Activated CD4-positive, alpha-beta memory T cell treated with anti-CD3 and anti-CD28 coated beads for 36 hours (primary cell): ENCODE measurements around the gene RABGAP1L. TPM values are rescaled to one million over a fixed set of nuclear protein-coding genes. Genes with fewer than 3 reads are reported as not detected.
"Not testable (repeated sequence)": the region's sequence is repeated elsewhere in the genome, so short reads cannot be mapped to it uniquely, and the experiment has no call there.

ENCODE experiments used
- CTCF ChIA-PET: fragments of 350-600 bp; sonication (Branson Sonifier 250); formaldehyde crosslinking; loops from one replicate; lab custom pipeline; 2021; ENCODE audit warnings: antibody characterized with exemption, inconsistent platforms; lab: Charles Lee
- POLR2A ChIA-PET: fragments of 350-600 bp; sonication (Branson Sonifier 250); formaldehyde crosslinking; loops from one replicate; lab custom pipeline; 2021; ENCODE audit warnings: antibody characterized with exemption; lab: Charles Lee
- DNase-seq: peaks from one replicate; pipeline ENCODE4 v3.0.0-alpha.2; 2020
- H3K27ac Mint-ChIP-seq: one replicate; pipeline ENCODE4 v1.8.0; 2021; ENCODE audit warnings: mixed read lengths
- H3K27me3 Mint-ChIP-seq: one replicate; pipeline ENCODE4 v1.8.0; 2021; ENCODE audit warnings: mixed read lengths
- H3K36me3 Mint-ChIP-seq: one replicate; pipeline ENCODE4 v1.8.0; 2021; ENCODE audit warnings: mixed read lengths
- H3K4me1 Mint-ChIP-seq: one replicate; pipeline ENCODE4 v1.8.0; 2021; ENCODE audit warnings: low read depth, mixed read lengths
- H3K4me3 Mint-ChIP-seq: one replicate; pipeline ENCODE4 v1.8.0; 2021; ENCODE audit warnings: mild to moderate bottlenecking, mixed read lengths
- H3K9me3 Mint-ChIP-seq: one replicate; pipeline ENCODE4 v1.8.0; 2021; ENCODE audit warnings: mixed read lengths
- intact Hi-C: fragments of 100-400 bp; cut with micrococcal nuclease; formaldehyde crosslinking; loops from one replicate; pipeline ENCODE4 v1.15.1; 2023
- total RNA-seq, 2 experiments: library from RNA; stranded (reverse); gene quantifications; one replicate each; pipeline ENCODE4 v1.2.3, GENCODE V29; 2021

RABGAP1L gene
- total RNA-seq, 2 experiments from 2014 or later, result 30.5 to 30.9 TPM

GRCh38 chr1:174134003-174134659 lies 25.2 kb upstream of the RABGAP1L start:
- H3K4me3 Mint-ChIP-seq, result no peak overlapping the region
- H3K27me3 Mint-ChIP-seq, result no peaks in the 10 kb centered on the region
- ChIA-PET CTCF (no interaction called here), POLR2A (no interaction called here)
- no peak for DNase-seq
- peaks cover 1% of the 10 kb centered on the region for H3K36me3 Mint-ChIP-seq
- H3K27ac Mint-ChIP-seq, result no peak overlapping the region
- H3K9me3 Mint-ChIP-seq, result peaks cover 6% of the 10 kb centered on the region
- H3K4me1 Mint-ChIP-seq, result no peaks in the 10 kb centered on the region
- intact Hi-C loops, result no loop called here

- Mint-ChIP-seq H3K27me3 (peaks cover 2% of the 10 kb centered on the region), H3K36me3 (no peaks in the 10 kb centered on the region), H3K4me1 (no peaks in the 10 kb centered on the region), H3K27ac (no peak overlapping the region), H3K9me3 (no peaks in the 10 kb centered on the region), H3K4me3 (no peak overlapping the region)
- ChIA-PET POLR2A (no interaction called here), CTCF (interaction anchor here (0.5 kb wide), 1 partner anchor 716 kb away, joined by 3 read pairs; no protein-coding TSS in a partner anchor)
- no peak for DNase-seq
- intact Hi-C loops, result no loop called here
These were observed 24.1 kb upstream of the RABGAP1L start for GRCh38 chr1:174135211-174135610.

GRCh38 chr1:174136714-174137113 lies 22.6 kb upstream of the RABGAP1L start:
- no peaks in the 10 kb centered on the region for H3K36me3 Mint-ChIP-seq
- peaks cover 7% of the 10 kb centered on the region for H3K27me3 Mint-ChIP-seq
- H3K4me1 Mint-ChIP-seq, result no peaks in the 10 kb centered on the region
- H3K27ac Mint-ChIP-seq, result no peak overlapping the region
- POLR2A ChIA-PET, result no interaction called here
- intact Hi-C loops, result no loop called here
- no peaks in the 10 kb centered on the region for H3K9me3 Mint-ChIP-seq
- DNase-seq, result no peak
- CTCF ChIA-PET, result no interaction called here
- H3K4me3 Mint-ChIP-seq, result no peak overlapping the region

GRCh38 chr1:174142836-174143235 lies 16.5 kb upstream of the RABGAP1L start:
- ChIA-PET POLR2A (no interaction called here), CTCF (interaction anchor here (2.0 kb wide), 1 partner anchor 28 kb away, joined by 4 read pairs; no protein-coding TSS in a partner anchor)
- H3K4me3 Mint-ChIP-seq, result no peak overlapping the region
- peaks cover 7% of the 10 kb centered on the region for H3K27me3 Mint-ChIP-seq
- intact Hi-C loops, result no loop called here
- H3K4me1 Mint-ChIP-seq, result no peaks in the 10 kb centered on the region
- DNase-seq, result no peak
- H3K36me3 Mint-ChIP-seq, result no peaks in the 10 kb centered on the region
- H3K9me3 Mint-ChIP-seq, result no peaks in the 10 kb centered on the region
- H3K27ac Mint-ChIP-seq, result no peak overlapping the region

DNA sequence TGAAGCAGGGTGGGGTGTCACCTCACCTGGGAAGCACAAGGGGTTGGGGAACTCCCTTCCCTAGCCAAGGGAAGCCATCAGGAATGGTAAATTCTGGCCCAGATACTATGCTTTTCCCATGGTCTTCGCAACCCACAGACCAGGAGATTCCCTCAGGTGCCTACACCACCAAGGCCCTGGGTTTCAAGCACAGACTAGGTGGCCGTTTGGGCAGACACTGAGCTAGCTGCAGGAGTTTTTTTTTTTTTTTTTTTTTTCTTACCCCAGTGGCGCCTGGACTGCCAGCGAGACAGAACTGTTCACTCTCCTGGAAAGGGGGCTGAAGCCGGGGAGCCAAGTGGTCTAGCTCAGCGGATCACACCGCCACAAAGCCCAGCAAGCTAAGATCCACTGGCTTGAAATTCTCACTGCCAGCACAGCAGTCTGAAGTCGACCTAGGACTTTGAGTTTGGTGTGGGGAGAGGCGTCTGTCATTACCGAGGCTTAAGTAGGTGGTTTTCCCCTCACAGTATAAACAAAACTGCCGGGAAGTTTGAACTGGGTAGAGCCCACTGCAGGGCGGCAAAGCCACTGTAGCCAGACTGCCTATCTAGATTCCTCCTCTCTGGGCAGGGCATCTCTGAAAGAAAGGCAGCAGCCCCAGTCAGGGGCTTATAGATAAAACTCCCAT lies 15.5 kb upstream of the RABGAP1L start:
- H3K4me3 Mint-ChIP-seq, CTCF ChIA-PET, H3K36me3 Mint-ChIP-seq, intact Hi-C loops, H3K27ac Mint-ChIP-seq, POLR2A ChIA-PET, H3K4me1 Mint-ChIP-seq, DNase-seq, H3K27me3 Mint-ChIP-seq, H3K9me3 Mint-ChIP-seq: not testable (repeated sequence)

DNA sequence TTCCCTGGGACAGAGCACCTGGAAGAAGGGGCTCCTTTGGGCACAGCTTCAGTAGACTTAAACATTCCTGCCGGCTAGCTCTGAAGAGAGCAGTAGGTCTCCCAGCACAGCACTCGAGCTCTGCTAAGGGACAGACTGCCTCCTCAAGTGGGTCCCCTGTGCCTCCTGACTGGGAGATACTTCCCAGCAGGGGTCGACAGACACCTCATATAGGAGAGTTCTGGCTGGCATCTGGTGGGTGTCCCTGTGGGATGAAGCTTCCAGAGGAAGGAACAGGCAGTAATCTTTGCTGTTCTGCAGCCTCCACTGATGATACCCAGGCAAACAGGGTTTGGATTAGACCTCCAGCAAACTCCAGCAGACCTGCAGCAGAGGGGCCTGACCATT lies 14.9 kb upstream of the RABGAP1L start:
- not testable (repeated sequence) for DNase-seq

DNA sequence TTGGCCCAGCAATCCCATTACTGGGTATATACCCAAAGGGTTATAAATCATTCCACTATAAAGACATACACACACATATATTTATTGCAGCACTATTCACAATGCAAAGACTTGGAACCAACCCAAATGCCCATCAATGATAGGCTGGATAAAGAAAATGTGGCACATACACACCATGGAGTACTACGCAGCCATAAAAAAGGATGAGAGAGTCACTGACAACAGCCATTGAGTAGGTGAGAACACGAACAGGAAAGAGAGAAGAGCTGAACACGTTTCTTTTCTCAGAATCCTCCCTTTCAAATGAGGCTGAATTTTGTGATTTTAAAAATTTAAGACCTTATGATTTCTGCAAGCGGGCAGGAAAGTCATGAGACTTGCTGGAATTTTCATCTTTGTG lies 10.1 kb upstream of the RABGAP1L start:
- POLR2A ChIA-PET, result interaction anchor here (1.2 kb wide), 1 partner anchor 11 kb away, joined by 3 read pairs; the partner anchor contains the start of gene RABGAP1L
- Mint-ChIP-seq H3K9me3 (peaks cover 7% of the 10 kb centered on the region), H3K27ac (no peak overlapping the region), H3K4me1 (peaks cover 14% of the 10 kb centered on the region), H3K4me3 (no peak overlapping the region), H3K36me3 (no peaks in the 10 kb centered on the region), H3K27me3 (no peaks in the 10 kb centered on the region)
- DNase-seq, result no peak
- CTCF ChIA-PET, result no interaction called here
- intact Hi-C loops, result no loop called here

More for the DNA sequence above, 14.9 kb upstream of the RABGAP1L start:
- intact Hi-C loops, H3K4me3 Mint-ChIP-seq, H3K27me3 Mint-ChIP-seq, CTCF ChIA-PET, H3K4me1 Mint-ChIP-seq, H3K27ac Mint-ChIP-seq, POLR2A ChIA-PET, H3K9me3 Mint-ChIP-seq, H3K36me3 Mint-ChIP-seq: not testable (repeated sequence)

GRCh38 chr1:174150499-174150898 lies 8.8 kb upstream of the RABGAP1L start:
- Mint-ChIP-seq H3K4me3 (no peak overlapping the region), H3K9me3 (peaks cover 7% of the 10 kb centered on the region), H3K27me3 (no peaks in the 10 kb centered on the region), H3K36me3 (no peaks in the 10 kb centered on the region), H3K27ac (no peak overlapping the region), H3K4me1 (peaks cover 14% of the 10 kb centered on the region)
- POLR2A ChIA-PET, result interaction anchor here (0.6 to 1.2 kb wide), 2 partner anchors 9 to 174 kb away, joined by 3 read pairs; partner anchors contain the start of gene RABGAP1L
- CTCF ChIA-PET, result no interaction called here
- intact Hi-C loops, result loop anchor here (10.0 kb wide), 3 partner anchors 676 to 1616 kb away; partner anchors contain the start of genes CACYBP, PRDX6 and SUCO
- DNase-seq, result no peak

DNA sequence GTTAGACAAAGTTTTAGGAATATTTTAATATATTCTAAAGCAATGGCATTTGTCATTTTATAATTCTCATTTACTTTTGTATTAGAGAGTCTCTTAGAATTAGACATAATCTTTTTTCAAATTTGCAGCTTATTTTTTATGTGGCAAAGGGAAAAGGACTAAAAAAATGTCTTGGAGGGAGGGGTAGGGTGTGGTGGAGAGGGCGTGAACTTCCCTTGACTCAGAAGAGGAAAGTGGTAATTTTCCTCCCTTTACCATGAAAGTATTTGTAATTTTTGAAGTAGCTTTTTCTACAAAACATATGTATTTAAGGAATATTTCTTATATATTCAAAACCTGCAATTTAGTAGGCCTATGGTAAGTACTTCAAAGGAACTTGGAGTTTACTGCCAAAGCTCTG lies 6.9 kb upstream of the RABGAP1L start:
- no peaks in the 10 kb centered on the region for H3K36me3 Mint-ChIP-seq
- no peak overlapping the region for H3K27ac Mint-ChIP-seq
- CTCF ChIA-PET, result interaction anchor here (0.5 to 1.5 kb wide), 3 partner anchors 15 to 65 kb away, joined by 3 to 5 read pairs (median 3); no protein-coding TSS in a partner anchor
- no peak overlapping the region for H3K4me3 Mint-ChIP-seq
- POLR2A ChIA-PET, result interaction anchor here (0.6 to 1.3 kb wide), 3 partner anchors 22 to 284 kb away, joined by 3 to 7 read pairs (median 3); partner anchors contain the start of gene ZBTB37
- H3K4me1 Mint-ChIP-seq, result peaks cover 28% of the 10 kb centered on the region
- no peak for DNase-seq
- peaks cover 7% of the 10 kb centered on the region for H3K9me3 Mint-ChIP-seq
- intact Hi-C loops, result loop anchor here (2.0 to 10.0 kb wide), 4 partner anchors 38 to 1618 kb away; partner anchors contain the start of genes CACYBP, PRDX6 and SUCO
- H3K27me3 Mint-ChIP-seq, result no peaks in the 10 kb centered on the region

DNA sequence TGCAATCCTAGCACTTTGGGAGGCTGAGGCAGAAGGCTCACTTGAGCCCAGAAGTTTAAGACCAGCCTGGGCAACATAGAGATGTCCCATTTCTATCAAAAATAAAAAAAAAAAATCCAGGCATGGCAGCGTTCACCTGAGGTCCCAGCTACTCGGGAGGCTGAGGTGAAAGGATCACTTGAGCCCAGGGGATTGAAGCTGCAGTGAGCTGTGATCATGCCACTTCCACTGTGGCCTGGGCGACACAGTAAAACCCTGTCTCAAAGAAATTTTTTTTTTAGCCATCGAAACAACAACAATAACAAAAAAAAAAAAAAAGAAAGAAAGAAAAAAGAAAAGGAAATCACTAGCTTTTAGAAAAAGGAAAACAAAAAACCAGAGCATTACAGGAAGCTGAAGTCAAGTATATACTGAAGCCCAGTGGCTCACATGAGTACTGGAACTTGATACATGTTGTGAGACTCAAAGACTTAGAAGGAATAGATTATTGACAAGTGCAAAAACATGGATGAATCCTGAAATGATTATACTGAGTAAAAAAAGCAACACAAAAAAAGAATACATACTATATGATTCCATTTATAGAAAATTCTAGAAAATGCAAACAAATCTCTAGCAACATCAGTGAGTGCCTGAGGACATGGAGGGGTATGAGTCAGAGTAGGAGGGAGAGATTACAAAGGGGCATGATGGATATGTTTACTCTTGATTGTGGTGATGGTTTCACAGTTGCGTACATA lies 6.1 kb upstream of the RABGAP1L start:
- Mint-ChIP-seq H3K27me3 (no peaks in the 10 kb centered on the region), H3K9me3 (peaks cover 5% of the 10 kb centered on the region), H3K4me1 (peaks cover 35% of the 10 kb centered on the region), H3K4me3 (no peak overlapping the region), H3K36me3 (no peaks in the 10 kb centered on the region), H3K27ac (peak overlapping the region; percentile 69)
- CTCF ChIA-PET, result interaction anchor here (0.7 to 1.5 kb wide), 3 partner anchors 53 to 123 kb away, joined by 3 to 5 read pairs (median 3); no protein-coding TSS in a partner anchor
- DNase-seq, result no peak
- POLR2A ChIA-PET, result interaction anchor here (0.6 to 1.3 kb wide), 8 partner anchors 14 to 439 kb away, joined by 3 to 9 read pairs (median 3); partner anchors contain the start of gene KLHL20
- intact Hi-C loops, result loop anchor here (2.0 to 10.0 kb wide), 4 partner anchors 38 to 1618 kb away; partner anchors contain the start of genes CACYBP, PRDX6 and SUCO

DNA sequence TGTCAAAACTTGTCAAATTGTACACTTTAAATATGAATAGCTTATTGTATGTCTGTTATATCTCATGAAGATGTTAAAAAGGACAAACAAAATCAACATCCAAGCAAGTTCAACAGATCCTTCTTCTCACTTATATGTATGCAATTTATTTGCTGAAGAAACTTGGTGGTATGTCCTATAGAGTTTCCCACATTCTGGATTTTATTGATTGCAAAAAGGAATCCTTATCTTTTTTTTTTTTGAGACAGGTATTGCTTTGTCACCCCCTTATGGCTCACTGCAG lies 5.6 kb upstream of the RABGAP1L start:
- intact Hi-C loops, result loop anchor here (2.0 to 10.0 kb wide), 4 partner anchors 39 to 1619 kb away; partner anchors contain the start of genes CACYBP, PRDX6 and SUCO
- H3K4me1 Mint-ChIP-seq, result peaks cover 40% of the 10 kb centered on the region
- ChIA-PET POLR2A (interaction anchor here (0.6 to 1.3 kb wide), 5 partner anchors 13 to 285 kb away, joined by 3 to 9 read pairs (median 4); no protein-coding TSS in a partner anchor), CTCF (no interaction called here)
- H3K9me3 Mint-ChIP-seq, result peaks cover 5% of the 10 kb centered on the region
- H3K36me3 Mint-ChIP-seq, result no peaks in the 10 kb centered on the region
- H3K4me3 Mint-ChIP-seq, result no peak overlapping the region
- peak overlapping the region; percentile 69 for H3K27ac Mint-ChIP-seq
- no peak for DNase-seq
- H3K27me3 Mint-ChIP-seq, result no peaks in the 10 kb centered on the region
